HepG2 (cell line): Measurements from ENCODE around the gene ST6GALNAC6. TPM values are rescaled to one million over a fixed set of nuclear protein-coding genes. Genes with fewer than 3 reads are reported as not detected.

Experiments
- ATF7 ChIP-seq, 2 experiments: fragments of 450-650 bp in 1 of 2; sonication (generic) in 1 of 2; formaldehyde crosslinking in 1 of 2; IDR thresholded peaks; 2 replicates each; pipeline versions ENCODE4 v1.4.0 to v1.6.1; 2016 to 2020; ENCODE audit warnings: antibody characterized with exemption in 1 of 2, mild to moderate bottlenecking in 1 of 2, missing genetic modification reagents in 1 of 2
- FOXO4 ChIP-seq: sonication (generic); formaldehyde crosslinking; conservative IDR thresholded peaks from 2 replicates; pipeline ENCODE4 v1.8.1; 2023; ENCODE audit warnings: missing genetic modification reagents
- GABPA ChIP-seq, 2 experiments: IDR thresholded peaks; 2 replicates each; pipeline ENCODE4 v1.6.1; 2011 to 2016; ENCODE audit warnings: low read depth in 2 of 2, low read length in 1 of 2, missing biosample characterization in 1 of 2, missing genetic modification characterization in 1 of 2
- HBP1 ChIP-seq: IDR thresholded peaks from 2 replicates; pipeline ENCODE4 v1.6.1; 2016; ENCODE audit warnings: low read depth, control low read depth
- NFYC ChIP-seq: IDR thresholded peaks from 2 replicates; pipeline ENCODE4 v1.6.1; 2016; ENCODE audit warnings: missing genetic modification reagents, missing compliant biosample characterization
- RBFOX2 ChIP-seq: fragments of 200-400 bp; formaldehyde crosslinking; IDR thresholded peaks from 2 replicates; pipeline ENCODE4 v1.6.1; 2017; ENCODE audit warnings: low read depth, mild to moderate bottlenecking, low read length
- SOX6 ChIP-seq, 2 experiments: fragments of 450-650 bp in 1 of 2; sonication (generic) in 1 of 2; formaldehyde crosslinking in 1 of 2; IDR thresholded peaks; 2 replicates each; pipeline versions ENCODE4 v1.4.0 to v1.6.1; 2017 to 2020; ENCODE audit warnings: antibody characterized with exemption in 1 of 2, mild to moderate bottlenecking in 1 of 2, missing genetic modification reagents in 1 of 2
- SP1 ChIP-seq, 2 experiments: fragments of 450-650 bp in 1 of 2; sonication (generic) in 1 of 2; formaldehyde crosslinking in 1 of 2; IDR thresholded peaks; 2 replicates each; pipeline versions ENCODE4 v1.4.0 to v1.6.1; 2016 to 2020; ENCODE audit warnings: missing genetic modification reagents in 1 of 2
- TEAD3 ChIP-seq: optimal IDR thresholded peaks from 2 replicates; pipeline ENCODE3; 2016; ENCODE audit warnings: borderline replicate concordance
- ZBTB40 ChIP-seq, 2 experiments: fragments of 450-650 bp in 1 of 2; sonication (generic) in 1 of 2; formaldehyde crosslinking in 1 of 2; IDR thresholded peaks; 2 replicates each; pipeline versions ENCODE4 v1.6.1 to v1.8.0; 2016 to 2022; ENCODE audit warnings: antibody characterized with exemption in 1 of 2, mild to moderate bottlenecking in 1 of 2, missing genetic modification reagents in 1 of 2
- ZNF180 ChIP-seq: sonication (generic); formaldehyde crosslinking; IDR thresholded peaks from 2 replicates; pipeline ENCODE4 v1.4.0; 2020; ENCODE audit warnings: low read depth, missing genetic modification reagents, borderline replicate concordance
- ZNF709 ChIP-seq: sonication (generic); formaldehyde crosslinking; IDR thresholded peaks from 2 replicates; pipeline ENCODE4 v1.5.0; 2020; ENCODE audit warnings: mild to moderate bottlenecking, missing genetic modification reagents
- polyA plus RNA-seq, 8 experiments: library from polyadenylated mRNA; depleted of rRNA in 3 of 8; stranded (reverse) in 7 of 8; unstranded in 1 of 8; fragments of >200 nt; fragmentation: Illumina TruSeq in 4 of 8; extraction: Trizol in 4 of 8; gene quantifications; 2 replicates each; pipeline versions ENCODE4 v1.2.1 to v1.2.3, GENCODE V29; 2011 to 2016; ENCODE audit warnings: low read depth in 4 of 8, missing spikeins in 1 of 8, mixed read lengths in 1 of 8; ENCODE audit not compliant: insufficient read depth in 1 of 8
- total RNA-seq, 5 experiments: library from RNA; depleted of rRNA; stranded (reverse); fragments of >200 nt; fragmentation: Illumina TruSeq; extraction: Trizol; gene quantifications; 2 replicates each; pipeline ENCODE4 v1.2.3, GENCODE V29; 2016; ENCODE audit warnings: low read depth in 1 of 5

Gene ST6GALNAC6
- total and polyA plus RNA-seq, 2 of the 13 experiments (the other 11 are each of a cell fraction or from before 2014, with no cell fraction given), result 18.5 to 65.4 TPM

- TF ChIP-seq SP1 (IDR thresholded peaks at IDR 0.05) (no peak), SP1 (CRISPR knock-in tag; IDR thresholded peaks at IDR 0.05) (peak; percentile 86), NFYC (CRISPR knock-in tag) (peak; percentile 88), GABPA (IDR thresholded peaks at IDR 0.05; ENCODE audit: low read depth, low read length) (no peak), GABPA (CRISPR knock-in tag; IDR thresholded peaks at IDR 0.05; ENCODE audit: low read depth) (no peak), FOXO4 (CRISPR knock-in tag) (0 out of 2 replicates have a peak, but pooled peaks have one; percentile 53), RBFOX2 (peak; percentile 30; the same call in 1 of the 2 replicates), ATF7 (IDR thresholded peaks at IDR 0.05) (no peak), ATF7 (CRISPR knock-in tag; IDR thresholded peaks at IDR 0.05) (no peak), ZNF180 (CRISPR knock-in tag) (no peak), SOX6 (IDR thresholded peaks at IDR 0.05) (no peak), SOX6 (CRISPR knock-in tag; IDR thresholded peaks at IDR 0.05) (peak; percentile 38; the same call in 1 of the 2 replicates), ZNF709 (CRISPR knock-in tag) (0 out of 2 replicates have a peak, but pooled peaks have one; percentile 36), HBP1 (0 out of 2 replicates have a peak, but pooled peaks have one; percentile 22), ZBTB40 (IDR thresholded peaks at IDR 0.05) (no peak), ZBTB40 (CRISPR knock-in tag; IDR thresholded peaks at IDR 0.05) (no peak), TEAD3 (CRISPR knock-in tag) (peak; percentile 46)
These were observed 31.1 kb upstream of the ST6GALNAC6 start, which contains the start of gene PIP5KL1 (continued) for GRCh38 chr9:127930231-127931091.
